Measurements from ENCODE around the gene TTC34. TPM values are rescaled to one million over a fixed set of nuclear protein-coding genes. Genes with fewer than 3 reads are reported as not detected.

The TTC34 gene
- total and polyA plus RNA-seq, 4 donors, result 0.55 to 1.3 (median 0.95) TPM; not detected in 1

GRCh38 chr1:2594641-2595131, 206.8 kb downstream of the TTC34 start:
- ATAC-seq (ENCODE audit: low FRiP score), result no peak
- DNase-seq, result peak in 1 of 2 donors; percentile 41
- no peaks in the 10 kb centered on the region for H3K4me1 ChIP-seq (ENCODE audit: control insufficient read depth in 1 of 2, insufficient read depth in 2 of 2, low read length in 2 of 2)
- intact Hi-C loops (cut with DNase I), result no loop called here
- H3K4me3 ChIP-seq (ENCODE audit: low read length in 2 of 2), result no peak overlapping the region
- no peaks in the 10 kb centered on the region for H3K36me3 ChIP-seq (ENCODE audit: control insufficient read depth in 1 of 2, insufficient read depth in 2 of 2, low read length in 1 of 2)
- no peaks in the 10 kb centered on the region for H3K27me3 ChIP-seq (ENCODE audit: control insufficient read depth in 1 of 2, insufficient read depth in 2 of 2, low read length in 1 of 2)
- H3K27ac ChIP-seq (ENCODE audit: low read depth in 1 of 2, low read length in 2 of 2), result no peak overlapping the region
- 90 to 92% methylated on average over 17 of the region's 17 CpGs for WGBS, 2 donors
- H3K9me3 ChIP-seq (ENCODE audit: control insufficient read depth, low read length), result no peaks in the 10 kb centered on the region

- intact Hi-C loops (cut with DNase I), result no loop called here
- Histone ChIP-seq H3K4me3 (ENCODE audit: low read length in 2 of 2) (no peak overlapping the region), H3K9me3 (ENCODE audit: control insufficient read depth, low read length) (no peaks in the 10 kb centered on the region), H3K4me1 (ENCODE audit: control insufficient read depth in 1 of 2, insufficient read depth in 2 of 2, low read length in 2 of 2) (no peaks in the 10 kb centered on the region), H3K36me3 (ENCODE audit: control insufficient read depth in 1 of 2, insufficient read depth in 2 of 2, low read length in 1 of 2) (no peaks in the 10 kb centered on the region), H3K27me3 (ENCODE audit: control insufficient read depth in 1 of 2, insufficient read depth in 2 of 2, low read length in 1 of 2) (no peaks in the 10 kb centered on the region), H3K27ac (ENCODE audit: low read depth in 1 of 2, low read length in 2 of 2) (no peak overlapping the region)
- ATAC-seq (ENCODE audit: low FRiP score), result no peak
- peak; percentile 64 to 84 for DNase-seq
- 37 to 43% methylated on average over 19 to 20 of the region's 20 CpGs for WGBS, 2 donors
These were observed 207.4 kb downstream of the TTC34 start for GRCh38 chr1:2594001-2594640.

DNA sequence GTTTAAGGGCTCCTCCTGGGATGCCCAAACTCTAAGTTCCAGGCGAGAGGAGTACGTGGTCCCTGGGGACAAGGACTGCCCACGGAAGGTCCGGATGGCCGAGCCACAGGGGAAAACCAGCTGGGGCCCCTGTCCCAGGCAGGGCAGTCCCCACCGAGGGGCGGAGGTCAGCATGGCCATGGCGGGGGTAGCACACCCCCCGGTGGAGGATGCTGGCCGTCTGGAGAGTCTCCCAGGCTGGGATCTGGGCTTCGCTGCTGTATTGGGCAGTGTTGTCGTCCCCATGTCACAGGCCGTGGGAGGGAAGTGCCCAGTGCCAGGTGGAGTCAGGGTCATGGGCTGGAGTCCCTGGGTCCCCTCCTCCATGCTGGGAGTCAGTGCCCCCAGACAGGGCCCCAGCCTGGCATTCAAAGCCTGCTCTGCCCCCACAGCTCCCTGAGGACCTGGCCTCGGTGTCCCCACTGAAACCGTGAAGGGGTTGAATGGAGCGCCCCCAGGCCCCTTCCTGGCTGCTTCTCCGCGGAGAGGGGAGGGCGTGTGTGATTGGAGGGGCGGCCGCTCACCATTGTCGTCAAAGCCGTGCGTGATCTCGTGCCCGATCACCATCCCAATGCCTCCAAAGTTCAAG, 208.1 kb downstream of the TTC34 start:
- H3K4me3 ChIP-seq (ENCODE audit: low read length in 2 of 2), result no peak overlapping the region
- ATAC-seq (ENCODE audit: low FRiP score) (no peak), DNase-seq (peak; percentile 44 to 74)
- WGBS, 2 donors, result 67 to 71% methylated on average over 26 of the region's 26 CpGs
- no peaks in the 10 kb centered on the region for H3K36me3 ChIP-seq (ENCODE audit: control insufficient read depth in 1 of 2, insufficient read depth in 2 of 2, low read length in 1 of 2)
- H3K27me3 ChIP-seq (ENCODE audit: control insufficient read depth in 1 of 2, insufficient read depth in 2 of 2, low read length in 1 of 2), result no peaks in the 10 kb centered on the region
- no peaks in the 10 kb centered on the region for H3K4me1 ChIP-seq (ENCODE audit: control insufficient read depth in 1 of 2, insufficient read depth in 2 of 2, low read length in 2 of 2)
- intact Hi-C loops (cut with DNase I), result no loop called here
- no peaks in the 10 kb centered on the region for H3K9me3 ChIP-seq (ENCODE audit: control insufficient read depth, low read length)
- no peak overlapping the region for H3K27ac ChIP-seq (ENCODE audit: low read depth in 1 of 2, low read length in 2 of 2)

GRCh38 chr1:2592672-2593071, 208.8 kb downstream of the TTC34 start:
- Histone ChIP-seq H3K9me3 (ENCODE audit: control insufficient read depth, low read length) (no peaks in the 10 kb centered on the region), H3K4me1 (ENCODE audit: control insufficient read depth in 1 of 2, insufficient read depth in 2 of 2, low read length in 2 of 2) (no peaks in the 10 kb centered on the region), H3K4me3 (ENCODE audit: low read length in 2 of 2) (no peak overlapping the region), H3K36me3 (ENCODE audit: control insufficient read depth in 1 of 2, insufficient read depth in 2 of 2, low read length in 1 of 2) (no peaks in the 10 kb centered on the region), H3K27me3 (ENCODE audit: control insufficient read depth in 1 of 2, insufficient read depth in 2 of 2, low read length in 1 of 2) (no peaks in the 10 kb centered on the region), H3K27ac (ENCODE audit: low read depth in 1 of 2, low read length in 2 of 2) (no peak overlapping the region)
- intact Hi-C loops (cut with DNase I), result no loop called here
- ATAC-seq (ENCODE audit: low FRiP score), result no peak
- DNase-seq, result peak; percentile 40 to 61
- WGBS, 2 donors, result 43 to 45% methylated on average over 15 of the region's 15 CpGs

- intact Hi-C loops (cut with DNase I), result no loop called here
- Histone ChIP-seq H3K4me3 (ENCODE audit: low read length in 2 of 2) (no peak overlapping the region), H3K9me3 (ENCODE audit: control insufficient read depth, low read length) (no peaks in the 10 kb centered on the region), H3K27me3 (ENCODE audit: control insufficient read depth in 1 of 2, insufficient read depth in 2 of 2, low read length in 1 of 2) (no peaks in the 10 kb centered on the region), H3K27ac (ENCODE audit: low read depth in 1 of 2, low read length in 2 of 2) (no peak overlapping the region), H3K4me1 (ENCODE audit: control insufficient read depth in 1 of 2, insufficient read depth in 2 of 2, low read length in 2 of 2) (no peaks in the 10 kb centered on the region), H3K36me3 (ENCODE audit: control insufficient read depth in 1 of 2, insufficient read depth in 2 of 2, low read length in 1 of 2) (no peaks in the 10 kb centered on the region)
- 90 to 94% methylated on average over 12 of the region's 12 CpGs for WGBS, 2 donors
- no peak for ATAC-seq (ENCODE audit: low FRiP score)
- DNase-seq, result peak; percentile 34 to 69
These were observed 209.8 kb downstream of the TTC34 start for GRCh38 chr1:2591581-2592261.

- H3K27ac ChIP-seq (ENCODE audit: low read depth in 1 of 2, low read length in 2 of 2), result no peak overlapping the region
- intact Hi-C loops (cut with DNase I), result no loop called here
- ATAC-seq (ENCODE audit: low FRiP score) (no peak), DNase-seq (peak in 1 of 2 donors; percentile 30)
- 89 to 93% methylated on average over 5 of the region's 5 CpGs for WGBS, 2 donors
- no peaks in the 10 kb centered on the region for H3K9me3 ChIP-seq (ENCODE audit: control insufficient read depth, low read length)
- H3K27me3 ChIP-seq (ENCODE audit: control insufficient read depth in 1 of 2, insufficient read depth in 2 of 2, low read length in 1 of 2), result no peaks in the 10 kb centered on the region
- H3K4me1 ChIP-seq (ENCODE audit: control insufficient read depth in 1 of 2, insufficient read depth in 2 of 2, low read length in 2 of 2), result no peaks in the 10 kb centered on the region
- no peaks in the 10 kb centered on the region for H3K36me3 ChIP-seq (ENCODE audit: control insufficient read depth in 1 of 2, insufficient read depth in 2 of 2, low read length in 1 of 2)
- no peak overlapping the region for H3K4me3 ChIP-seq (ENCODE audit: low read length in 2 of 2)
These were observed 210.3 kb downstream of the TTC34 start for GRCh38 chr1:2591233-2591580.

- H3K9me3 ChIP-seq (ENCODE audit: control insufficient read depth, low read length), result no peaks in the 10 kb centered on the region
- H3K27ac ChIP-seq (ENCODE audit: low read depth in 1 of 2, low read length in 2 of 2), result no peak overlapping the region
- DNase-seq, result peak; percentile 41 to 74
- no peaks in the 10 kb centered on the region for H3K36me3 ChIP-seq (ENCODE audit: control insufficient read depth in 1 of 2, insufficient read depth in 2 of 2, low read length in 1 of 2)
- H3K4me3 ChIP-seq (ENCODE audit: low read length in 2 of 2), result no peak overlapping the region
- intact Hi-C loops (cut with DNase I), result no loop called here
- no peaks in the 10 kb centered on the region for H3K27me3 ChIP-seq (ENCODE audit: control insufficient read depth in 1 of 2, insufficient read depth in 2 of 2, low read length in 1 of 2)
- no peaks in the 10 kb centered on the region for H3K4me1 ChIP-seq (ENCODE audit: control insufficient read depth in 1 of 2, insufficient read depth in 2 of 2, low read length in 2 of 2)
- no peak for ATAC-seq (ENCODE audit: low FRiP score)
- 96 to 97% methylated on average over 31 of the region's 31 CpGs for WGBS, 2 donors
These were observed 211.0 kb downstream of the TTC34 start for GRCh38 chr1:2590233-2591141.

- H3K36me3 ChIP-seq (ENCODE audit: control insufficient read depth in 1 of 2, insufficient read depth in 2 of 2, low read length in 1 of 2), result no peaks in the 10 kb centered on the region
- DNase-seq, result peak; percentile 43 to 71
- H3K9me3 ChIP-seq (ENCODE audit: control insufficient read depth, low read length), result no peaks in the 10 kb centered on the region
- WGBS, 2 donors, result 95% methylated on average over 25 of the region's 25 CpGs
- ATAC-seq (ENCODE audit: low FRiP score), result no peak
- intact Hi-C loops (cut with DNase I), result loop anchor here (5.0 to 10.0 kb wide), 2 partner anchors 65 to 397 kb away; partner anchors contain the start of genes FAAP20 (in 1 of the 2) and PANK4 (in 1 of the 2)
- H3K27me3 ChIP-seq (ENCODE audit: control insufficient read depth in 1 of 2, insufficient read depth in 2 of 2, low read length in 1 of 2), result no peaks in the 10 kb centered on the region
- no peak overlapping the region for H3K4me3 ChIP-seq (ENCODE audit: low read length in 2 of 2)
- H3K27ac ChIP-seq (ENCODE audit: low read depth in 1 of 2, low read length in 2 of 2), result no peak overlapping the region
- H3K4me1 ChIP-seq (ENCODE audit: control insufficient read depth in 1 of 2, insufficient read depth in 2 of 2, low read length in 2 of 2), result no peaks in the 10 kb centered on the region
These were observed 211.9 kb downstream of the TTC34 start for GRCh38 chr1:2589431-2590232.
